HG03432 (cell line): Measurements from ENCODE around the gene DNAJA3.

Experiments
- ATAC-seq: cut with Tn5 transposase; IDR thresholded peaks from one replicate; pipeline ENCODE4 v1.9.1; 2021; ENCODE audit warnings: mild to moderate bottlenecking, moderate library complexity; ENCODE audit not compliant: unreplicated experiment

The DNAJA3 gene

GRCh38 chr16:4505356-4506147, 79.9 kb downstream of the DNAJA3 start:
- ATAC-seq = peak; percentile 73
